ENCODE measurements around the gene TTLL1.
"Not testable (repeated sequence)": the region's sequence is repeated elsewhere in the genome, so short reads cannot be mapped to it uniquely, and the experiment has no call there.

TTLL1 gene

GRCh38 chr22:43004362-43005035, 84.7 kb downstream of the TTLL1 start:
- Histone ChIP-seq H3K27ac (ENCODE audit: low read length) (no peak overlapping the region), H3K4me3 (ENCODE audit: low read length in 2 of 2) (no peak overlapping the region), H3K36me3 (ENCODE audit: control insufficient read depth in 2 of 2, insufficient read depth in 2 of 2, low read length in 2 of 2) (no peaks in the 10 kb centered on the region), H3K9me3 (ENCODE audit: control insufficient read depth in 2 of 2, low read length in 2 of 2) (no peaks in the 10 kb centered on the region), H3K4me1 (ENCODE audit: control insufficient read depth, insufficient read depth, low read length) (peaks cover 31% of the 10 kb centered on the region), H3K27me3 (ENCODE audit: control insufficient read depth in 1 of 2, insufficient read depth in 2 of 2, low read length in 2 of 2) (no peaks in the 10 kb centered on the region), H3K9ac (ENCODE audit: low read length in 2 of 2) (no peak overlapping the region)

DNA sequence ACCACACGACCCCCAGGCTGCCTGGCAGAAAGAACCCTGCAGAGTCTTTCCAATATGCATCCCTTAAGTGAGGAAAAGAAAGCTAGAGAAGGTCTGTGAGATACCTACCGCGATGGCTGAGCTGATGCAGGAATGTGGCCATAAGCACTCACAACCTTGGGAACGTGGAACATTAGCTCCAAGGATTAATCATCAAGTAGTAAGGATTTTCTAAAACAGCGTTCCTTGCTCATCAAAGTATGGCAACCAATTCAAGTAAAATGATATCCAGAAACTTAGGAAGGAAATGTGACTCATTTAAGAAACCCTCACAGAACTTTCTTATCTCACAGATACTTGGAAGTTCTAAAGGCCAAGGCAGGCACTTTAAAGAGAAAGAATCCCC, 87.0 kb downstream of the TTLL1 start:
- Histone ChIP-seq H3K27ac (ENCODE audit: low read length) (no peak overlapping the region), H3K4me1 (ENCODE audit: control insufficient read depth, insufficient read depth, low read length) (peaks cover 38% of the 10 kb centered on the region), H3K4me3 (ENCODE audit: low read length in 2 of 2) (no peak overlapping the region), H3K9ac (ENCODE audit: low read length in 2 of 2) (no peak overlapping the region), H3K9me3 (ENCODE audit: control insufficient read depth in 2 of 2, low read length in 2 of 2) (peaks cover 0 to 3% of the 10 kb centered on the region in 2 donors), H3K36me3 (ENCODE audit: control insufficient read depth in 2 of 2, insufficient read depth in 2 of 2, low read length in 2 of 2) (no peaks in the 10 kb centered on the region), H3K27me3 (ENCODE audit: control insufficient read depth in 1 of 2, insufficient read depth in 2 of 2, low read length in 2 of 2) (no peaks in the 10 kb centered on the region)

GRCh38 chr22:43001271-43002201, 87.7 kb downstream of the TTLL1 start:
- Histone ChIP-seq H3K36me3 (ENCODE audit: control insufficient read depth in 2 of 2, insufficient read depth in 2 of 2, low read length in 2 of 2) (no peaks in the 10 kb centered on the region), H3K27ac (ENCODE audit: low read length) (peak overlapping the region; percentile 31), H3K9me3 (ENCODE audit: control insufficient read depth in 2 of 2, low read length in 2 of 2) (peaks cover 0 to 3% of the 10 kb centered on the region in 2 donors), H3K27me3 (ENCODE audit: control insufficient read depth in 1 of 2, insufficient read depth in 2 of 2, low read length in 2 of 2) (no peaks in the 10 kb centered on the region), H3K4me1 (ENCODE audit: control insufficient read depth, insufficient read depth, low read length) (peaks cover 44% of the 10 kb centered on the region), H3K4me3 (ENCODE audit: low read length in 2 of 2) (peak overlapping the region in 1 of 2 donors; percentile 22), H3K9ac (ENCODE audit: low read length in 2 of 2) (peak overlapping the region in 1 of 2 donors; percentile 47)

DNA sequence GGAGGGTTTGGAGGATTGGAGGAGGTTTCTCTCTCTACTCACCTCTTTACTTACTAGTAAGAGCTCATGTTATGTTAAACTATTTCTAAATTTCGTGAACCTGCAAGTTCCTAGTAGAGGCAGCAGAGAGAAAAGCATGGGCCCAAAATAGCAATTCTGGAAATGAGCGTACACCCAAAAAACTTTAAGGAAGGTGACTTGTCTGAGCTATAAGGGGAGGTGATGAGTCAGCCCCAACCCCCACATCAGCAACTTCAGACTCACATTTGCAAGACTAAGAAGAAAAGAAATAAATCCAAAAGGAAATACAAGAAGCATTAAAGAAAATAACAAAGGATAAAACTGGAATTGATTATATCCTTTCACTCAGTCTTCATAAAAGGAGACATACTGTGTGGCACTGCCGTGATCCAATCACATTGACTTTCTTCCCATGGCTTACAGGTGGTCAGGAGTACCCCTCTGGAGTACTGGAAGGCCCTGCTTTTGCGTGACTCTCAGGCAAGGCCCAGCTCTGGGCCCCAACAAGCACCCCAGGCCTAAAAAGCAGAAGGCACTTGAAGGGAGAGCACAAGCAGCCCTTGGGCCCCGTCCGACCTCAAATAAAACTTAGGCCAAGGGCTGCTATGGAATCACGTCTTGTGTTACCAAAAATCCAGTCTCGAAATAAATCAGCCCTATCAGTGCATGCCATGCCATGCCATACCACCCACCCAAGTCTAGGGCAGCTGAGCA, 88.6 kb downstream of the TTLL1 start:
- Histone ChIP-seq H3K36me3 (ENCODE audit: control insufficient read depth in 2 of 2, insufficient read depth in 2 of 2, low read length in 2 of 2) (no peaks in the 10 kb centered on the region), H3K27ac (ENCODE audit: low read length) (peak overlapping the region; percentile 41), H3K4me3 (ENCODE audit: low read length in 2 of 2) (no peak overlapping the region), H3K9me3 (ENCODE audit: control insufficient read depth in 2 of 2, low read length in 2 of 2) (peaks cover 0 to 3% of the 10 kb centered on the region in 2 donors), H3K4me1 (ENCODE audit: control insufficient read depth, insufficient read depth, low read length) (peaks cover 53% of the 10 kb centered on the region), H3K9ac (ENCODE audit: low read length in 2 of 2) (no peak overlapping the region), H3K27me3 (ENCODE audit: control insufficient read depth in 1 of 2, insufficient read depth in 2 of 2, low read length in 2 of 2) (no peaks in the 10 kb centered on the region)

GRCh38 chr22:42997582-42998090, 91.6 kb downstream of the TTLL1 start:
- no peaks in the 10 kb centered on the region for H3K27me3 ChIP-seq (ENCODE audit: control insufficient read depth in 1 of 2, insufficient read depth in 2 of 2, low read length in 2 of 2)
- peak overlapping the region; percentile 31 for H3K27ac ChIP-seq (ENCODE audit: low read length)
- H3K36me3 ChIP-seq (ENCODE audit: control insufficient read depth in 2 of 2, insufficient read depth in 2 of 2, low read length in 2 of 2), result no peaks in the 10 kb centered on the region
- H3K9me3 ChIP-seq (ENCODE audit: control insufficient read depth in 2 of 2, low read length in 2 of 2), result peaks cover 0 to 3% of the 10 kb centered on the region in 2 donors
- H3K4me3 ChIP-seq (ENCODE audit: low read length in 2 of 2), result no peak overlapping the region
- no peak overlapping the region for H3K9ac ChIP-seq (ENCODE audit: low read length in 2 of 2)
- H3K4me1 ChIP-seq (ENCODE audit: control insufficient read depth, insufficient read depth, low read length), result peaks cover 72% of the 10 kb centered on the region

GRCh38 chr22:42996646-42997365, 92.4 kb downstream of the TTLL1 start:
- Histone ChIP-seq H3K27me3 (ENCODE audit: control insufficient read depth in 1 of 2, insufficient read depth in 2 of 2, low read length in 2 of 2) (no peaks in the 10 kb centered on the region), H3K9me3 (ENCODE audit: control insufficient read depth in 2 of 2, low read length in 2 of 2) (peaks cover 0 to 3% of the 10 kb centered on the region in 2 donors), H3K36me3 (ENCODE audit: control insufficient read depth in 2 of 2, insufficient read depth in 2 of 2, low read length in 2 of 2) (no peaks in the 10 kb centered on the region), H3K9ac (ENCODE audit: low read length in 2 of 2) (peak overlapping the region in 1 of 2 donors; percentile 21), H3K27ac (ENCODE audit: low read length) (peak overlapping the region; percentile 73), H3K4me3 (ENCODE audit: low read length in 2 of 2) (no peak overlapping the region), H3K4me1 (ENCODE audit: control insufficient read depth, insufficient read depth, low read length) (peaks cover 71% of the 10 kb centered on the region)

DNA sequence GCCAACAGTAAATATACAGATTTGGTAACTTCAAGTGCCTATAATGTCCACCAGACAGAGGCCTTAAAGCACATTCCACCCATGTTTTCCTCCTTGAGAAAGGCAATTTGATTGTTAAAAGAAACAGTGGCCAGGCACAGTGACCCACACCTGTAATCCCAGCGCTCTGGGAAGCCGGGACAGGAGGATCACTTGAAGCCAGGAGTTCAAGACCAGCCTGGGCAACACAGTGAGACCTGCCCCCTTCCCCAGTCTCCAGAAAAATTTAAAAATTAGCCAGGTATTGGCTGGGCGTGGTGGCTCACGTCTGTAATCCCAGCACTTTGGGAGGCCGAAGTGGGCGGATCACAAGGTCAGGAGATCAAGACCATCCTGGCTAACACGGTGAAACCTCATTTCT, 93.5 kb downstream of the TTLL1 start:
- H3K9me3 ChIP-seq (ENCODE audit: control insufficient read depth in 2 of 2, low read length in 2 of 2); H3K36me3 ChIP-seq (ENCODE audit: control insufficient read depth in 2 of 2, insufficient read depth in 2 of 2, low read length in 2 of 2); H3K27me3 ChIP-seq (ENCODE audit: control insufficient read depth in 1 of 2, insufficient read depth in 2 of 2, low read length in 2 of 2): not testable (repeated sequence)
- peaks cover 68% of the 10 kb centered on the region for H3K4me1 ChIP-seq (ENCODE audit: control insufficient read depth, insufficient read depth, low read length)
- peak overlapping the region; percentile 65 to 77 for H3K4me3 ChIP-seq (ENCODE audit: low read length in 2 of 2)
- peak overlapping the region; percentile 85 to 86 for H3K9ac ChIP-seq (ENCODE audit: low read length in 2 of 2)
- peak overlapping the region; percentile 96 for H3K27ac ChIP-seq (ENCODE audit: low read length)

GRCh38 chr22:42994917-42995562, 94.2 kb downstream of the TTLL1 start:
- Histone ChIP-seq H3K9me3 (ENCODE audit: control insufficient read depth in 2 of 2, low read length in 2 of 2) (peaks cover 0 to 3% of the 10 kb centered on the region in 2 donors), H3K27me3 (ENCODE audit: control insufficient read depth in 1 of 2, insufficient read depth in 2 of 2, low read length in 2 of 2) (no peaks in the 10 kb centered on the region), H3K27ac (ENCODE audit: low read length) (peak overlapping the region; percentile 96), H3K4me1 (ENCODE audit: control insufficient read depth, insufficient read depth, low read length) (peaks cover 68% of the 10 kb centered on the region), H3K9ac (ENCODE audit: low read length in 2 of 2) (peak overlapping the region; percentile 85 to 86), H3K36me3 (ENCODE audit: control insufficient read depth in 2 of 2, insufficient read depth in 2 of 2, low read length in 2 of 2) (no peaks in the 10 kb centered on the region), H3K4me3 (ENCODE audit: low read length in 2 of 2) (peak overlapping the region; percentile 65 to 77)

DNA sequence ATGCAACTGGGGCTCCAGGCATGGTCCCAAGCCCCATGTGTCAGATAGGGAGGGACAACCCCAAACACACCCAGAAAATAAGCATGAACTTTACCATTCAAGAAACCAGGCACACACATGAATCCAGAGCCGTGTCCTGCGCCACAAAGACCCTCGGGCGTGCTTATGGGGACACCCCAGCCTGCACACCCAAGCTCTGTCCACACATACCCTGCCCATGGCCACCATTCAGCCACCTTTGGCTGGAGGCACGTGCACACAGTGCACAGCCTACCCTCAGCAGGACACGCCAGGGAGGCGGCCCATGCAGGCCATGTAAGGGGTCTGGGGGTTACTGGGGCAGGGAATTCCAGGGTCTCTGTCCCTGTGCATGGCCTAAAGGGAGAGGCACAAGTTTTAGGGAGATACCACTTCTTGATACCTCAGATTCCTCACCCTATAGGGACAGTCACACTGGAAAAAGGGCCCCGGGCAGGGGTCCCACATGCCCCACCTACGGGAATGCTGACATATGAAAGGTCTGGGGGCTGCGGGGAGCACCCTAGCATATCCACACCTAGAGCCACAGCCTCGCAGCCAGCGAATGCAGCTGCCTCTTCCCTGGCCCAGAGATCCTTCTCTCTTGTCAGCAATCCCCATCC, 94.8 kb downstream of the TTLL1 start:
- Histone ChIP-seq H3K27ac (ENCODE audit: low read length) (peak overlapping the region; percentile 96), H3K4me1 (ENCODE audit: control insufficient read depth, insufficient read depth, low read length) (peaks cover 65% of the 10 kb centered on the region), H3K9ac (ENCODE audit: low read length in 2 of 2) (peak overlapping the region; percentile 85 to 86), H3K4me3 (ENCODE audit: low read length in 2 of 2) (peak overlapping the region; percentile 65 to 77), H3K36me3 (ENCODE audit: control insufficient read depth in 2 of 2, insufficient read depth in 2 of 2, low read length in 2 of 2) (no peaks in the 10 kb centered on the region), H3K27me3 (ENCODE audit: control insufficient read depth in 1 of 2, insufficient read depth in 2 of 2, low read length in 2 of 2) (no peaks in the 10 kb centered on the region), H3K9me3 (ENCODE audit: control insufficient read depth in 2 of 2, low read length in 2 of 2) (peaks cover 0 to 3% of the 10 kb centered on the region in 2 donors)

All from stomach smooth muscle (tissue), 2 donors.